HCT116 (cell line): ENCODE results near the gene TRAPPC13. TPM values are rescaled to one million over a fixed set of nuclear protein-coding genes. Genes with fewer than 3 reads are reported as not detected.

Source experiments
- ATAC-seq: fragments of 200-7000 bp; cut with Tn5 transposase; 2 replicates; pipeline ENCODE4 v1.9.1; 2020; ENCODE audit warnings: mild to moderate bottlenecking, moderate library complexity
- BruUV-seq: library from RNA; stranded (reverse); fragments of 400-500 nt; replicated peaks from 2 replicates; lab custom pipeline; 2021; lab: Mats Ljungman, UMichigan
- CTCF ChIA-PET: fragments of 300-600 bp; sonication (Branson Sonifier 250); formaldehyde crosslinking; loops from one replicate; lab custom pipeline; 2021; ENCODE audit warnings: antibody characterized with exemption; lab: Charles Lee
- POLR2A ChIA-PET: fragments of 300-600, 350-600 bp; sonication (Branson Sonifier 250); formaldehyde crosslinking; loops from one replicate; lab custom pipeline; 2021; ENCODE audit warnings: antibody characterized with exemption; lab: Charles Lee
- RAD21 ChIA-PET, 2 experiments: fragments of 300-600 bp; sonication (Branson Sonifier 250); formaldehyde crosslinking; loops; one replicate each; lab custom pipeline; 2023; ENCODE audit warnings: low total read pairs in 2 of 2; ENCODE audit not compliant: uncharacterized antibody in 2 of 2, unreplicated experiment in 2 of 2, low non-redundant PET in 1 of 2; lab: Charles Lee
- DNase-seq: peaks from one replicate; pipeline ENCODE4 v3.0.0-alpha.2; 2010; ENCODE audit warnings: low read depth, low spot score
- H2AFZ ChIP-seq: fragments of 200-600 bp; shearing (Covaris generic), sonication (generic); 2 replicates; pipeline ENCODE4 v1.6.1; 2017; ENCODE audit warnings: low read depth, mixed run types, mixed read lengths, antibody characterized with exemption, low read length; ENCODE audit not compliant: poor library complexity, severe bottlenecking
- H3K27ac ChIP-seq: 2 replicates; pipeline ENCODE4 v1.5.1; 2012; ENCODE audit warnings: low read depth, low read length
- H3K27me3 ChIP-seq: fragments of 200-600 bp; sonication (generic); 2 replicates; pipeline ENCODE4 v1.6.1; 2016; ENCODE audit warnings: mixed run types, low read length, mixed read lengths; ENCODE audit not compliant: insufficient read depth
- H3K36me3 ChIP-seq, 2 experiments: fragments of 200-500 bp in 1 of 2; fragments of 200-600 bp in 1 of 2; sonication (Bioruptor generic) in 1 of 2; sonication (generic) in 1 of 2; 2 replicates each; pipeline versions ENCODE4 v1.5.1 to v1.6.1; 2014 to 2016; ENCODE audit warnings: low read length in 2 of 2, inconsistent platforms in 1 of 2, mixed read lengths in 1 of 2, mixed run types in 1 of 2; ENCODE audit not compliant: insufficient read depth in 2 of 2, control insufficient read depth in 1 of 2
- H3K4me1 ChIP-seq, 2 experiments: fragments of 200-600 bp in 1 of 2; sonication (generic) in 1 of 2; 2 replicates each; pipeline versions ENCODE4 v1.5.1 to v1.6.1; 2012 to 2017; ENCODE audit warnings: low read length in 2 of 2, inconsistent platforms in 1 of 2, mild to moderate bottlenecking in 1 of 2, mixed read lengths in 1 of 2, mixed run types in 1 of 2, moderate library complexity in 1 of 2; ENCODE audit not compliant: insufficient read depth in 2 of 2, control insufficient read depth in 1 of 2
- H3K4me2 ChIP-seq: fragments of 200-600 bp; sonication (generic); 2 replicates; pipeline ENCODE4 v1.6.1; 2017; ENCODE audit warnings: mixed run types, low read length, mixed read lengths
- H3K4me3 ChIP-seq, 2 experiments: fragments of 200-600 bp in 1 of 2; sonication (generic) in 1 of 2; replicated peaks in 1 of 2; 2 replicates each; pipeline ENCODE4 v1.5.1; 2011 to 2016; ENCODE audit warnings: low read length in 2 of 2, control low read depth in 1 of 2, low read depth in 1 of 2, mild to moderate bottlenecking in 1 of 2, mixed read lengths in 1 of 2, mixed run types in 1 of 2
- H3K79me2 ChIP-seq: fragments of 200-600 bp; sonication (generic); 2 replicates; pipeline ENCODE4 v1.6.1; 2017; ENCODE audit warnings: mild to moderate bottlenecking, mixed run types, low read length, moderate library complexity, mixed read lengths; ENCODE audit not compliant: insufficient read depth
- H3K9ac ChIP-seq: fragments of 200-600 bp; sonication (generic); 2 replicates; pipeline ENCODE4 v1.6.1; 2016; ENCODE audit warnings: low read length, mixed read lengths
- H3K9me2 ChIP-seq: fragments of 200-600 bp; sonication (generic), shearing (Covaris generic); 2 replicates; pipeline ENCODE4 v1.6.1; 2017; ENCODE audit warnings: mixed run types, mild to moderate bottlenecking, moderate library complexity; ENCODE audit not compliant: insufficient read depth
- H3K9me3 ChIP-seq, 2 experiments: fragments of 200-500 bp in 1 of 2; fragments of 200-600 bp in 1 of 2; sonication (Bioruptor generic) in 1 of 2; sonication (generic) in 1 of 2; 2 replicates each; pipeline ENCODE4 v1.6.1; 2014 to 2017; ENCODE audit warnings: low read length in 2 of 2, mixed read lengths in 2 of 2, inconsistent platforms in 1 of 2, low read depth in 1 of 2, mild to moderate bottlenecking in 1 of 2, mixed run types in 1 of 2, moderate library complexity in 1 of 2; ENCODE audit not compliant: control insufficient read depth in 1 of 2, insufficient read depth in 1 of 2
- H4K20me1 ChIP-seq: fragments of 200-600 bp; sonication (generic), shearing (Covaris generic); 2 replicates; pipeline ENCODE4 v1.6.1; 2017; ENCODE audit warnings: mixed run types, mild to moderate bottlenecking, moderate library complexity; ENCODE audit not compliant: insufficient read depth
- CBX3 ChIP-seq: IDR thresholded peaks from 2 replicates; pipeline ENCODE4 v1.6.1; 2012; ENCODE audit warnings: low read depth
- CEBPB ChIP-seq: IDR thresholded peaks from 2 replicates; pipeline ENCODE4 v1.6.1; 2012; ENCODE audit warnings: low read depth
- EGR1 ChIP-seq: IDR thresholded peaks from 2 replicates; pipeline ENCODE4 v1.6.1; 2012; ENCODE audit warnings: low read depth
- ELF1 ChIP-seq: IDR thresholded peaks from 2 replicates; pipeline ENCODE4 v1.6.1; 2012; ENCODE audit warnings: low read depth, borderline replicate concordance
- EZH2 ChIP-seq: fragments of 200-600 bp; sonication (generic); IDR thresholded peaks from 2 replicates; pipeline ENCODE4 v1.6.1; 2017; ENCODE audit warnings: antibody characterized with exemption, mixed run types
- EZH2phosphoT487 ChIP-seq: fragments of 200-600 bp; IDR thresholded peaks from 2 replicates; pipeline ENCODE4 v1.6.1; 2018; ENCODE audit warnings: antibody characterized with exemption, borderline replicate concordance
- FOSL1 ChIP-seq: IDR thresholded peaks from 2 replicates; pipeline ENCODE4 v1.6.1; 2012; ENCODE audit warnings: low read depth
- JUND ChIP-seq: IDR thresholded peaks from 2 replicates; pipeline ENCODE4 v1.6.1; 2012
- POLR2A ChIP-seq: IDR thresholded peaks from 2 replicates; pipeline ENCODE4 v1.7.0; 2011; ENCODE audit warnings: borderline replicate concordance; ENCODE audit not compliant: insufficient read depth, insufficient read length; ENCODE audit errors: extremely low read depth
- POLR2AphosphoS5 ChIP-seq: IDR thresholded peaks from 2 replicates; pipeline ENCODE4 v1.6.1; 2011; ENCODE audit warnings: mild to moderate bottlenecking, low read depth, low read length, moderate library complexity
- RAD21 ChIP-seq: IDR thresholded peaks from 2 replicates; pipeline ENCODE4 v1.6.1; 2012; ENCODE audit warnings: low read depth, mild to moderate bottlenecking
- SIN3A ChIP-seq: IDR thresholded peaks from 2 replicates; pipeline ENCODE4 v1.6.1; 2012; ENCODE audit warnings: low read depth
- SP1 ChIP-seq: IDR thresholded peaks from 2 replicates; pipeline ENCODE4 v1.6.1; 2012; ENCODE audit warnings: low read depth
- TCF7L2 ChIP-seq: IDR thresholded peaks from 2 replicates; pipeline ENCODE4 v1.7.0; 2011; ENCODE audit warnings: borderline replicate concordance, inconsistent platforms; ENCODE audit not compliant: insufficient read depth, insufficient read length; ENCODE audit errors: extremely low read depth
- YY1 ChIP-seq: IDR thresholded peaks from 2 replicates; pipeline ENCODE4 v1.6.1; 2011; ENCODE audit warnings: low read length, low read depth, moderate library complexity, mild to moderate bottlenecking; ENCODE audit not compliant: insufficient replicate concordance; ENCODE audit errors: extremely low read depth
- ZFX ChIP-seq: fragments of 450-650 bp; IDR thresholded peaks from 2 replicates; pipeline ENCODE4 v1.6.1; 2017
- ZNF274 ChIP-seq: fragments of 200-500 bp; sonication (Bioruptor generic); IDR thresholded peaks from 2 replicates; pipeline ENCODE4 v1.6.1; 2014; ENCODE audit warnings: mild to moderate bottlenecking, low read depth, low read length, inconsistent platforms
- intact Hi-C: fragments of 100-400 bp; cut with micrococcal nuclease; formaldehyde crosslinking; loops from 2 replicates; pipeline ENCODE4 v1.10.0; 2022
- total RNA-seq: library from RNA; stranded (reverse); gene quantifications from one replicate; pipeline ENCODE4 v1.2.1, GENCODE V29; 2021; ENCODE audit not compliant: unreplicated experiment
- TF ChIP-seq, protein P1 (sequence below): IDR thresholded peaks from 2 replicates; pipeline ENCODE4 v1.6.1; 2012

Gene TRAPPC13
- total RNA-seq, 1 experiment from 2014 or later, result 18.2 TPM

DNA sequence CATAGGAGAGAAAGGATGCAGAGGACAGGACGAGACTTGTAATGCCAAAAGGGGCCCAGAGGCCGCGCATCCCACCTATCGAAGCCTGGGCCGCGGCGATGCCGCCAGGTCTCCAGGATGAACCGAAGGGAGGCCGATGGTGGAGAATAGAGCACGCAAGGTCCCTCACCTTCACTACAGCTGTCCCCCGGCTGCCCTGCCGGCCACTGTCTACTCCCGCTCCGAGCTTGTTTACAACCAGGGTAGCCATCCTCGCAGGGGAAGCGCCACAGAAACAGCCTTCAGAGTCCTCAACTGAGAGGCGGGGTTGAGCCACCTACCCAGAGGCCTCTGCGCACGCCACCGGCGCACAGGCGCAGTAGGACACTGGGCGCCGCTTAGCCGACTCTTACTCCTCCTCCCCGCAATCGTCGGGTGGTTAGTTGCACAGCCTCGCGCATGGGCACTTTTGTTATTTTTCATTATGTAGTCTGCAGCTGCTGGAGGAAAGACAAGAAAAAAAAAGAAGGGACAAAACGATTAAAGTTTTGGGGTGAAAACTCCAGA, 729 bp upstream of the TRAPPC13 start, which contains the start of gene TRIM23:
Gene TRIM23 (minus strand): TSS at position 309 of the 546 bp plus-strand sequence. CDS start 59 bp downstream, at position 250.
- peak; percentile 83 for DNase-seq
- Histone ChIP-seq H3K4me2 (peak within 1 kb of the TSS; percentile 83), H3K9ac (peak within 1 kb of the TSS; percentile 78), H3K9me2 (no peaks in the 10 kb centered on the region), H3K4me3 (peak within 1 kb of the TSS; percentile 78 to 79), H4K20me1 (peaks cover 3% of the 10 kb centered on the region; the same call in 1 of the 2 replicates), H2AFZ (peak within 1 kb of the TSS; percentile 95), H3K9me3 (no peaks in the 10 kb centered on the region), H3K36me3 (no peaks in the 10 kb centered on the region), H3K27me3 (no peaks in the 10 kb centered on the region), H3K79me2 (peaks cover 52% of the 10 kb centered on the region), H3K4me1 (peaks cover 2 to 17% of the 10 kb centered on the region in 2 experiments; a peak in 2 of 4 replicates), H3K27ac (peak within 1 kb of the TSS; percentile 62)
- CTCF ChIA-PET, result no interaction called here
- RAD21 ChIA-PET, result no interaction called here
- ATAC-seq, result peak; percentile 99
- intact Hi-C loops, result loop anchor here (2.0 kb wide), 1 partner anchor 61 kb away; the partner anchor contains the start of genes CENPK and PPWD1
- no TSS peak for BruUV-seq
- POLR2A ChIA-PET, result no interaction called here
- TF ChIP-seq EGR1 (no peak; the same call in 1 of the 2 replicates), CEBPB (no peak), YY1 (peak; percentile 60), FOSL1 (no peak), ZFX (peak; percentile 48), JUND (no peak), POLR2A (peak; percentile 37), RAD21 (no peak), SP1 (no peak), ELF1 (no peak), POLR2AphosphoS5 (peak; percentile 86), EZH2phosphoT487 (no peak), CBX3 (no peak), EZH2 (no peak), TCF7L2 (peak; percentile 12), ZNF274 (no peak), SIN3A (peak; percentile 63)
- TF ChIP-seq, protein P1, sequence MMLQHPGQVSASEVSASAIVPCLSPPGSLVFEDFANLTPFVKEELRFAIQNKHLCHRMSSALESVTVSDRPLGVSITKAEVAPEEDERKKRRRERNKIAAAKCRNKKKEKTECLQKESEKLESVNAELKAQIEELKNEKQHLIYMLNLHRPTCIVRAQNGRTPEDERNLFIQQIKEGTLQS, result no peak
